ENCODE measurements around the gene KDM2A. TPM values are rescaled to one million over a fixed set of nuclear protein-coding genes. Genes with fewer than 3 reads are reported as not detected.

The KDM2A gene
- total RNA-seq, 3 donors from 2014 or later: 47.0 to 64.1 (median 61.9) TPM

DNA sequence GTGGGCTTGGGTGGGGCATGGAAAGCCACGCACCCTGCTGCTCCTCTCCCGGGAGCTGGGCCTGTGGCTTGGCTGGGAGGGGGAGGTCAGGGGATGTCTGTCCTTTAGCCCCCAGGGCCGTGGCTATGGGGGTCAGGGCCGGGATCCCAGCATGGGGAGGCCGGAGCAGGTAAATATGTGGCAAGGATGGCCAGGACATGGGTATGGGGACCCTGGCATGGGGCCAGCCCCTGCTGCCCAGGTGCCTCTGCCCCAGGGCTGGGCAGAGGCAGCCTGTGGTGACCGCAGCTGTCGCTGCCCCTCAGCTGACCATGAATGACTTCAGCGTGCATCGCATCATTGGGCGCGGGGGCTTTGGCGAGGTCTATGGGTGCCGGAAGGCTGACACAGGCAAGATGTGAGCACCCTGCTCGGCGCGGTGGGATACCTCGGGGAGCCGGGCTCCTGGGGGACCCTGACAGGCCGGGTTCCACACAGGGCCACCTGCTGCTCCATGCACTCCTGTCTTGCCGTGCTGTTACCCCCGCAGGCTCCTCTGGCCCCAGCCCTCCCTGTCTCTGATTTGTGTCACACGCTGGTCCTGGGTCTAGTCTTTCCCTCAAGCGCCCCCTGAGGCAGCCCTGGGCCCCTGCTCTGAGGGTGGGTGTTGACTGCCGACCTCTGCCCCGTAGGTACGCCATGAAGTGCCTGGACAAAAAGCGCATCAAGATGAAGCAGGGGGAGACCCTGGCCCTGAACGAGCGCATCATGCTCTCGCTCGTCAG, 161.9 kb downstream of the KDM2A start:
- no peak overlapping the region for H3K4me3 ChIP-seq
- TF ChIP-seq, protein P1, sequence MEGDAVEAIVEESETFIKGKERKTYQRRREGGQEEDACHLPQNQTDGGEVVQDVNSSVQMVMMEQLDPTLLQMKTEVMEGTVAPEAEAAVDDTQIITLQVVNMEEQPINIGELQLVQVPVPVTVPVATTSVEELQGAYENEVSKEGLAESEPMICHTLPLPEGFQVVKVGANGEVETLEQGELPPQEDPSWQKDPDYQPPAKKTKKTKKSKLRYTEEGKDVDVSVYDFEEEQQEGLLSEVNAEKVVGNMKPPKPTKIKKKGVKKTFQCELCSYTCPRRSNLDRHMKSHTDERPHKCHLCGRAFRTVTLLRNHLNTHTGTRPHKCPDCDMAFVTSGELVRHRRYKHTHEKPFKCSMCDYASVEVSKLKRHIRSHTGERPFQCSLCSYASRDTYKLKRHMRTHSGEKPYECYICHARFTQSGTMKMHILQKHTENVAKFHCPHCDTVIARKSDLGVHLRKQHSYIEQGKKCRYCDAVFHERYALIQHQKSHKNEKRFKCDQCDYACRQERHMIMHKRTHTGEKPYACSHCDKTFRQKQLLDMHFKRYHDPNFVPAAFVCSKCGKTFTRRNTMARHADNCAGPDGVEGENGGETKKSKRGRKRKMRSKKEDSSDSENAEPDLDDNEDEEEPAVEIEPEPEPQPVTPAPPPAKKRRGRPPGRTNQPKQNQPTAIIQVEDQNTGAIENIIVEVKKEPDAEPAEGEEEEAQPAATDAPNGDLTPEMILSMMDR (IDR thresholded peaks at IDR 0.05): no peak
- peaks cover 23 to 26% of the 10 kb centered on the region in 2 donors for H3K4me1 ChIP-seq
- H3K36me3 ChIP-seq: peaks cover 22% of the 10 kb centered on the region
- H3K9me3 ChIP-seq: no peaks in the 10 kb centered on the region
- DNase-seq (ENCODE audit: low spot score in 2 of 2): no peak
- H3K27ac ChIP-seq: peak overlapping the region; percentile 55 to 98
- intact Hi-C loops (cut with DNase I; ENCODE audit: low total_unique reads): no loop called here
- no peaks in the 10 kb centered on the region for H3K27me3 ChIP-seq

DNA sequence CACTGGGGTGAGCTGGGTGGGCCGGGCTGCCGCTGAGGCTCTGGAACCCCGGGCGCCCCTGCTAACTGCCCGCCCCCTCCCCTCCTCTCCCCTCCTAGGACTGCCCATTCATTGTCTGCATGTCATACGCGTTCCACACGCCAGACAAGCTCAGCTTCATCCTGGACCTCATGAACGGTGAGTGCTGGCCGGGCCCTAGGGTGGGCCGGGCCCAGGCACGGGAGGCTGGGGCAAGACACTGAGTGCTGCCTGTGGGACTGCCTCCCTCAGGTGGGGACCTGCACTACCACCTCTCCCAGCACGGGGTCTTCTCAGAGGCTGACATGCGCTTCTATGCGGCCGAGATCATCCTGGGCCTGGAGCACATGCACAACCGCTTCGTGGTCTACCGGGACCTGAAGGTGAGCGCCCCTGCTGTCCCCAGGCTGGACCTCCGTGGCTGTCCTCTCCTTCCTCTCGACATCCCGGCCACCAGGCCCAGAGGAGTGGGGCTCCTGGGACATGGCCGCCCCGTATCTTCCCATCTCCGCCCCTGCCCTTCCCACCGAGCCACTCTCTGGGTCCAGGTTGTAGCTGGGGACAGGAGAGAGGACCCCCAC, 162.6 kb downstream of the KDM2A start:
- Histone ChIP-seq H3K36me3 (peaks cover 22% of the 10 kb centered on the region), H3K27ac (peak overlapping the region in 1 of 2 donors; percentile 98), H3K4me1 (peaks cover 19 to 20% of the 10 kb centered on the region in 2 donors), H3K9me3 (no peaks in the 10 kb centered on the region), H3K27me3 (no peaks in the 10 kb centered on the region), H3K4me3 (no peak overlapping the region)
- no peak for DNase-seq (ENCODE audit: low spot score in 2 of 2)
- intact Hi-C loops (cut with DNase I; ENCODE audit: low total_unique reads): no loop called here
- TF ChIP-seq POLR2AphosphoS5 (IDR thresholded peaks at IDR 0.05): no peak
- no peak for TF ChIP-seq POLR2A (IDR thresholded peaks at IDR 0.05)
- TF ChIP-seq, protein P1 (IDR thresholded peaks at IDR 0.05): no peak

DNA sequence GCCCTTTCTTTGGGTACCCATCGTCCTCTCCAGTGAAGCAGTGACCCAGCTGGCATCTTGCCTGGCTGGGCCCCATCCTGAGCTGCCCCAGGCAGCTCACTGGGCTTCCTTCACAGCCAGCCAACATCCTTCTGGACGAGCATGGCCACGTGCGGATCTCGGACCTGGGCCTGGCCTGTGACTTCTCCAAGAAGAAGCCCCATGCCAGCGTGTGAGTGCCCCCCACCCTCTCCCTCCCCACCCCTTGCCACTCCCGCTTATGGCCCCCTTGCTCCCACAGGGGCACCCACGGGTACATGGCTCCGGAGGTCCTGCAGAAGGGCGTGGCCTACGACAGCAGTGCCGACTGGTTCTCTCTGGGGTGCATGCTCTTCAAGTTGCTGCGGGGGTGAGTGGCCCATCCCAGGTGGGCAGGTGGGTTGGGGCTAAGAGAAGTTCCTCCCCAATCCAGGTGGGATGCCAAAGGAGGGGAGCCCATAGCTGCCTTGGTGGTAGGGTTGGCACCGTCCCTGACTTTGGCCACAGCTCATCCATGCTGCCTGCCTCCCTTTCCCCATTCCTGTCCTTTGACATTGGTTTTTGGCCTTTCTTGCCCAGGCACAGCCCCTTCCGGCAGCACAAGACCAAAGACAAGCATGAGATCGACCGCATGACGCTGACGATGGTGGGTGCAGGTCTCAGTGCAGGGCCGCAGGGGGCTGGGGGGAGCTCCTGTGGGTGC, 163.3 kb downstream of the KDM2A start:
- intact Hi-C loops (cut with DNase I; ENCODE audit: low total_unique reads): no loop called here
- peak overlapping the region in 1 of 2 donors; percentile 35 for H3K27ac ChIP-seq
- no peak for DNase-seq (ENCODE audit: low spot score in 2 of 2)
- H3K27me3 ChIP-seq: no peaks in the 10 kb centered on the region
- H3K4me3 ChIP-seq: no peak overlapping the region
- peaks cover 22% of the 10 kb centered on the region for H3K36me3 ChIP-seq
- peaks cover 14% of the 10 kb centered on the region in 2 donors for H3K4me1 ChIP-seq
- TF ChIP-seq POLR2AphosphoS5 (IDR thresholded peaks at IDR 0.05) (no peak), POLR2A (IDR thresholded peaks at IDR 0.05) (no peak)
- TF ChIP-seq, protein P1 (IDR thresholded peaks at IDR 0.05): no peak
- H3K9me3 ChIP-seq: no peaks in the 10 kb centered on the region

DNA sequence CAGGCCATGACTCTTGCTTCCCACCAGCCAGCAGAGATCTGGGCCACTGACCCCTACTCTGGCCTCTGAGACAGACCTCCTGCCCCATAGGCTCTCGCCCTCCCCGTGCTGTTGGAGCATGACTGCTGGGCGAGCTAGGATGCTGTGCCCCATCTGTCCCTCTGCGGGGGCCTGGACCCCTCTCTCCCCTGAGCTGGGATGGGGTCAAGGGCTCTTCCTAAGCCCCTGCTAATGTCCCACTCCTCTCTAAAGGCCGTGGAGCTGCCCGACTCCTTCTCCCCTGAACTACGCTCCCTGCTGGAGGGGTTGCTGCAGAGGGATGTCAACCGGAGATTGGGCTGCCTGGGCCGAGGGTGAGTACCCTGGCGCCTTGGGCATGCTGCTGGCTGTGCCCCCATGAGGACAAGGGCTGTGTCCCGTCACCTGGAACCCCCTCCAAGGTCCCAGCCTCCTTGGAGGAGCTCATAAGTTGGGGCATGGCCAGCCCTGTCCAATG, 163.9 kb downstream of the KDM2A start:
- Histone ChIP-seq H3K27ac (peak overlapping the region in 1 of 2 donors; percentile 35), H3K4me1 (peaks cover 13 to 14% of the 10 kb centered on the region in 2 donors), H3K27me3 (no peaks in the 10 kb centered on the region), H3K4me3 (no peak overlapping the region), H3K9me3 (no peaks in the 10 kb centered on the region), H3K36me3 (peaks cover 22% of the 10 kb centered on the region)
- intact Hi-C loops (cut with DNase I; ENCODE audit: low total_unique reads): no loop called here
- no peak for DNase-seq (ENCODE audit: low spot score in 2 of 2)
- TF ChIP-seq, protein P1 (IDR thresholded peaks at IDR 0.05): no peak
- TF ChIP-seq POLR2AphosphoS5 (IDR thresholded peaks at IDR 0.05) (no peak), POLR2A (IDR thresholded peaks at IDR 0.05) (no peak)
